ENCODE results near the gene EYA2.

DNA sequence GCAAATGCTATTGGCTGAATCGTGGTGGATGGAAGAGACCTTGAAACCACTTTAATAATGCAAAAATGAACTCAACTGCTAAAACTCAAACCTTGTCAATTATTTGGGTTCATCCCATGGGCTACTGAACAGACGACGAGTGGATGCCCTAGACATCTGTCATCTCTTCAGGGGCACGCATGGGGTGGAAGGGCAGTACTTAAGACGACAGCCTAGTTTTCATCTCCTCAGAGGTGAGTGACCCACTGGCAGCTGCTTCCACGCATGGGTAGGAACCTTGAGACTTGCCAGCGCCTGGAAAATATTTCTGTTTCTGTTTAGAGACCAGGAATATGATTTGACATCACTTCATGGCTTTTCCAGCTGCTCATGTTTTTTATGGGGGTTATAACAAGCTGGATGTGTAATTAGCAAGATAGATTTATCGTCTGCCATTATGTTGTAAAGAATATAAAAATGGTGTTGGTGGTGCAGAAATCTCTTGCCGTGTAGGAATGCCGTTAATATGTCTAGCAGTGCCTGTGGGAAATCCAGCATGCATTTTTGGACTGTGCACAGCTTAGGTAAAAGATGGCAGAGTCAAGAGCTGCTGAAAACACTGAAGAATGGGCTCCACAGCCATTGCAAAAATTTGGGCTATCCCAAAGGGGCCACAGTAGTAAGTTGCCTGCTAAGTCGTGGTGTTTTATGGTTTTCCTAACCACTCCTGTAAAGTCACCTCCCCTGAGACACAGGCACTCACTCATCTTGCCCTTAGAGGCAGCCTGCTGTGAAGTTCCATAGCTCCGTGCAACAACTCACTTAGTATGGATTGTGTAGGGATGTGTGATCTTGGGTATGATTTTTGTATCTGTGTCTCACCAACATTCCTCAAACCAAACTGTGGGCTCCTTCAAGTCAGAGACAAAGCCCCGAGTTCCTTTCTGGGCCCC, 203.3 kb downstream of the EYA2 start:
- TF ChIP-seq CTCF (IDR thresholded peaks at IDR 0.05) (no peak), POLR2AphosphoS5 (IDR thresholded peaks at IDR 0.05) (no peak)

Data from prostate gland (tissue), 2 donors.